PC-3 (cell line): ENCODE measurements around the gene VPS54. TPM values are rescaled to one million over a fixed set of nuclear protein-coding genes. Genes with fewer than 3 reads are reported as not detected.
A peak's percentile ranks its signal among the peaks of the same experiment; 100 is the strongest.

Source experiments
- ATAC-seq: fragments of 200-7000 bp; cut with Tn5 transposase; 2 replicates; pipeline ENCODE4 v1.9.1; 2020; ENCODE audit warnings: mild to moderate bottlenecking, moderate library complexity
- BruUV-seq: library from RNA; stranded (reverse); fragments of 400-500 nt; replicated peaks from 2 replicates; lab custom pipeline; 2021; lab: Mats Ljungman, UMichigan
- CTCF ChIA-PET: fragments of 300-600 bp; sonication (Branson Sonifier 250); formaldehyde crosslinking; loops from one replicate; lab custom pipeline; 2022; ENCODE audit warnings: antibody characterized with exemption; lab: Charles Lee
- POLR2A ChIA-PET: fragments of 300-600 bp; sonication (Branson Sonifier 250); formaldehyde crosslinking; loops from one replicate; lab custom pipeline; 2022; ENCODE audit warnings: antibody characterized with exemption; ENCODE audit not compliant: unreplicated experiment; lab: Charles Lee
- DNase-seq: peaks from one replicate; pipeline ENCODE4 v3.0.0-alpha.2; 2015
- H2AFZ ChIP-seq: fragments of 300-600 bp; sonication (generic); 2 replicates; pipeline ENCODE4 v1.6.0; 2016; ENCODE audit warnings: antibody characterized with exemption, low read length
- H3F3A ChIP-seq: fragments of 300-600 bp; sonication (generic); one replicate; pipeline ENCODE4 v1.6.0; 2017; ENCODE audit warnings: antibody characterized with exemption, low read length, control low read depth, mild to moderate bottlenecking; ENCODE audit not compliant: unreplicated experiment
- H3K27ac ChIP-seq: fragments of 300-600 bp; sonication (generic); 2 replicates; pipeline ENCODE4 v1.5.1; 2016; ENCODE audit warnings: mild to moderate bottlenecking, low read length
- H3K27me3 ChIP-seq: fragments of 300-600 bp; sonication (generic); 2 replicates; pipeline ENCODE4 v1.6.1; 2016; ENCODE audit warnings: low read length, mixed read lengths
- H3K36me3 ChIP-seq: fragments of 300-600 bp; sonication (generic); 2 replicates; pipeline ENCODE4 v1.6.1; 2016; ENCODE audit warnings: low read depth, mixed run types, low read length, mixed read lengths
- H3K4me1 ChIP-seq: fragments of 300-600 bp; sonication (generic); 2 replicates; pipeline ENCODE4 v1.5.1; 2016; ENCODE audit warnings: low read length; ENCODE audit not compliant: insufficient read depth
- H3K4me2 ChIP-seq: fragments of 300-600 bp; sonication (generic); 2 replicates; pipeline ENCODE4 v1.6.0; 2016; ENCODE audit warnings: low read length
- H3K4me3 ChIP-seq: fragments of 300-600 bp; sonication (generic); 2 replicates; pipeline ENCODE4 v1.5.1; 2016; ENCODE audit warnings: mild to moderate bottlenecking, low read length, mixed read lengths
- H3K79me2 ChIP-seq: fragments of 300-600 bp; sonication (generic); 2 replicates; pipeline ENCODE4 v1.6.1; 2017; ENCODE audit warnings: low read length, mixed read lengths
- H3K9ac ChIP-seq: fragments of 300-600 bp; sonication (generic); 2 replicates; pipeline ENCODE4 v1.6.0; 2016; ENCODE audit warnings: mild to moderate bottlenecking, low read length
- H3K9me2 ChIP-seq: fragments of 300-600 bp; sonication (generic); replicated peaks from 2 replicates; pipeline ENCODE4 v1.6.1; 2016; ENCODE audit warnings: mixed run types, low read length, mixed read lengths
- H3K9me3 ChIP-seq: fragments of 300-600 bp; sonication (generic); 2 replicates; pipeline ENCODE4 v1.6.1; 2016; ENCODE audit warnings: low read length, mixed read lengths
- H4K20me1 ChIP-seq: fragments of 300-600 bp; sonication (generic); 2 replicates; pipeline ENCODE4 v1.6.1; 2016; ENCODE audit warnings: low read length, mixed read lengths
- CTCF ChIP-seq: fragments of 300-600 bp; sonication (generic); conservative IDR thresholded peaks from 2 replicates; pipeline ENCODE4 v1.5.1; 2017; ENCODE audit warnings: antibody characterized with exemption, low read depth, mild to moderate bottlenecking, low read length
- EZH2 ChIP-seq: fragments of 300-600 bp; sonication (generic); IDR thresholded peaks from one replicate; pipeline ENCODE4 v1.6.1; 2017; ENCODE audit warnings: antibody characterized with exemption, mild to moderate bottlenecking, low read length; ENCODE audit not compliant: unreplicated experiment
- EZH2phosphoT487 ChIP-seq: fragments of 300-600 bp; sonication (generic); IDR thresholded peaks from 2 replicates; pipeline ENCODE4 v1.6.1; 2018; ENCODE audit warnings: mild to moderate bottlenecking, antibody characterized with exemption, low read length, borderline replicate concordance
- intact Hi-C: fragments of 100-400 bp; cut with micrococcal nuclease; formaldehyde crosslinking; loops from 2 replicates; pipeline ENCODE4 v1.9.0; 2023
- total RNA-seq: library from RNA; depleted of rRNA; stranded (reverse); fragments of >200 nt; gene quantifications from 2 replicates; pipeline ENCODE4 v1.2.3, GENCODE V29; 2014

VPS54 gene
- total RNA-seq, 1 experiment from 2014 or later, result 17.9 TPM

GRCh38 chr2:63890678-63891077, 128.6 kb downstream of the VPS54 start:
- Histone ChIP-seq H3K36me3 (peaks cover 29% of the 10 kb centered on the region; the same call in 1 of the 2 replicates), H3K9ac (no peak overlapping the region), H3K79me2 (no peaks in the 10 kb centered on the region), H3K4me2 (peak overlapping the region; percentile 30), H4K20me1 (peaks cover 4% of the 10 kb centered on the region; the same call in 1 of the 2 replicates), H3K9me2 (no peaks in the 10 kb centered on the region), H3K9me3 (no peaks in the 10 kb centered on the region), H3K4me1 (peaks cover 31% of the 10 kb centered on the region), H3K4me3 (no peak overlapping the region), H3K27me3 (no peaks in the 10 kb centered on the region), H3K27ac (peak overlapping the region; percentile 58), H2AFZ (no peak overlapping the region), H3F3A (no peaks in the 10 kb centered on the region)
- DNase-seq (no peak), ATAC-seq (no peak)
- intact Hi-C loops, result loop anchor here (1.0 to 5.0 kb wide), 4 partner anchors 49 to 303 kb away; partner anchors contain the start of genes MDH1, UGP2, VPS54 and WDPCP
- no peak for TF ChIP-seq EZH2
- TF ChIP-seq EZH2phosphoT487, result no peak
- BruUV-seq, result no TSS peak
- ChIA-PET CTCF (interaction anchor here (0.5 to 0.7 kb wide), 2 partner anchors 199 to 556 kb away, joined by 3 to 4 read pairs; no protein-coding TSS in a partner anchor), POLR2A (no interaction called here)

GRCh38 chr2:63888490-63889402, 130.5 kb downstream of the VPS54 start:
- BruUV-seq, result no TSS peak
- Histone ChIP-seq H3K27ac (no peak overlapping the region), H3K9me2 (no peaks in the 10 kb centered on the region), H3K9ac (no peak overlapping the region), H3K36me3 (peaks cover 37% of the 10 kb centered on the region), H3K4me1 (peaks cover 31% of the 10 kb centered on the region), H3K79me2 (no peaks in the 10 kb centered on the region), H2AFZ (no peak overlapping the region), H3K4me3 (no peak overlapping the region), H3K4me2 (no peak overlapping the region), H3K9me3 (no peaks in the 10 kb centered on the region), H4K20me1 (peaks cover 4% of the 10 kb centered on the region; the same call in 1 of the 2 replicates), H3F3A (no peaks in the 10 kb centered on the region), H3K27me3 (no peaks in the 10 kb centered on the region)
- CTCF ChIA-PET, result interaction anchor here (0.7 kb wide), 1 partner anchor 464 kb away, joined by 5 read pairs; no protein-coding TSS in a partner anchor
- POLR2A ChIA-PET, result no interaction called here
- ATAC-seq (peak; percentile 37), DNase-seq (peak; percentile 78)
- intact Hi-C loops, result loop anchor here (2.0 kb wide), 1 partner anchor 22 kb away; no protein-coding TSS in a partner anchor
- TF ChIP-seq CTCF (peak; percentile 96), EZH2phosphoT487 (no peak)

- peaks cover 4% of the 10 kb centered on the region; the same call in 1 of the 2 replicates for H4K20me1 ChIP-seq
- H3F3A ChIP-seq, result no peaks in the 10 kb centered on the region
- intact Hi-C loops, result loop anchor here (2.0 kb wide), 1 partner anchor 21 kb away; no protein-coding TSS in a partner anchor
- TF ChIP-seq EZH2phosphoT487, result no peak
- BruUV-seq, result no TSS peak
- peaks cover 28% of the 10 kb centered on the region for H3K4me1 ChIP-seq
- H3K9ac ChIP-seq, result no peak overlapping the region
- no peak overlapping the region for H3K4me2 ChIP-seq
- H3K36me3 ChIP-seq, result peaks cover 38% of the 10 kb centered on the region
- no peaks in the 10 kb centered on the region for H3K9me2 ChIP-seq
- no peaks in the 10 kb centered on the region for H3K79me2 ChIP-seq
- ATAC-seq (no peak), DNase-seq (no peak)
- H3K4me3 ChIP-seq, result no peak overlapping the region
- H3K27me3 ChIP-seq, result no peaks in the 10 kb centered on the region
- no peak overlapping the region for H2AFZ ChIP-seq
- no peak overlapping the region for H3K27ac ChIP-seq
- H3K9me3 ChIP-seq, result no peaks in the 10 kb centered on the region
- ChIA-PET POLR2A (no interaction called here), CTCF (no interaction called here)
Observed at GRCh38 chr2:63888053-63888452, 131.2 kb downstream of the VPS54 start.
